Endometrium (tissue), 2 donors: ENCODE data around the gene ATXN2.
"Not testable (repeated sequence)": the region's sequence is repeated elsewhere in the genome, so short reads cannot be mapped to it uniquely, and the experiment has no call there.

ENCODE experiments used
- FAIRE-seq: peaks from 2 replicates; lab custom pipeline; 2012; peaks lifted over from hg19 to GRCh38; lab: Jason Lieb, UNC
- donor health status: control.
- donor health status: control.

The ATXN2 gene

DNA sequence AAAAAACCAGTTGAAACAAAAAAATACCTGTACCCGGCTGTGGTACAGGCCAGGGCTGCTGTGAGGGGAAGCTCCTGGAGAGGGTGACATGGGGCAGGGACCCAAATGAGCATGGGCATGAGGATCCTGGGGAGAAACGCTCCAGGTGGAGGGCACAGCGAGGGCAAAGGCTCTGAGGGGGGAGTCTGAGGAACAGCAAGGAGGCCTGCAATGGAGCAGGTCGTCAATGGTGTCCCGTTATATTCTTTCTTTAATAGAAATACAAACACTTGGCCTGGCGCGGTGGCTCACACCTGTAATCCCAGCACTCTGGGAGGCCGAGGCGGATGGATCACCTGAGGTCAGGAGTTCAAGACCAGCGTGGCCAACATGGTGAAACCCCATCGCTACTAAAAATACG is 1.9 kb upstream of the ATXN2 start:
- FAIRE-seq: not testable (repeated sequence)

DNA sequence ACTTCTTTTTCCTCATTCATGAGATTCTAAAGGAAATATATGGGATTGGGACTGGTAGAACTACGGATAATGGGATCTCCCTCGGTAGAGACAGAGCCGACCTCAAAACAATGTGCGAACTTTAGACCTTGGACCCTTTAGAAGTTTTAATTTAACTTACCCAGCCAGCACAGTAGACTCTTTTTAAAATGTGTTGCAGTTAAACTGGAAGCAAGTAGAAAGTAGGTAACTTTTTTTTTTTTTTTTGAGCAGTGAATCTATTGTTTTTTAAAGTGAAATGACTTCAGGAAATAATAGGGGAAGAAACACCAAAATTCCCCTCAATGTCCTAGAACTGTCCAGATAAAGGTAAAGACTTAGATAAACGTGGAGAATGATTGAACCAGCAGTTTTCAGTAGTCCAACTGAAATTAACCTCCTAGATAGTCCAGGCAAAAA is 1.1 kb upstream of the ATXN2 start:
- FAIRE-seq: no peak

GRCh38 chr12:111599453-111600204 is 514 bp upstream of the ATXN2 start:
- FAIRE-seq: no peak

- FAIRE-seq: no peak
These were observed 1.1 kb downstream of the ATXN2 start for GRCh38 chr12:111597831-111598636.

DNA sequence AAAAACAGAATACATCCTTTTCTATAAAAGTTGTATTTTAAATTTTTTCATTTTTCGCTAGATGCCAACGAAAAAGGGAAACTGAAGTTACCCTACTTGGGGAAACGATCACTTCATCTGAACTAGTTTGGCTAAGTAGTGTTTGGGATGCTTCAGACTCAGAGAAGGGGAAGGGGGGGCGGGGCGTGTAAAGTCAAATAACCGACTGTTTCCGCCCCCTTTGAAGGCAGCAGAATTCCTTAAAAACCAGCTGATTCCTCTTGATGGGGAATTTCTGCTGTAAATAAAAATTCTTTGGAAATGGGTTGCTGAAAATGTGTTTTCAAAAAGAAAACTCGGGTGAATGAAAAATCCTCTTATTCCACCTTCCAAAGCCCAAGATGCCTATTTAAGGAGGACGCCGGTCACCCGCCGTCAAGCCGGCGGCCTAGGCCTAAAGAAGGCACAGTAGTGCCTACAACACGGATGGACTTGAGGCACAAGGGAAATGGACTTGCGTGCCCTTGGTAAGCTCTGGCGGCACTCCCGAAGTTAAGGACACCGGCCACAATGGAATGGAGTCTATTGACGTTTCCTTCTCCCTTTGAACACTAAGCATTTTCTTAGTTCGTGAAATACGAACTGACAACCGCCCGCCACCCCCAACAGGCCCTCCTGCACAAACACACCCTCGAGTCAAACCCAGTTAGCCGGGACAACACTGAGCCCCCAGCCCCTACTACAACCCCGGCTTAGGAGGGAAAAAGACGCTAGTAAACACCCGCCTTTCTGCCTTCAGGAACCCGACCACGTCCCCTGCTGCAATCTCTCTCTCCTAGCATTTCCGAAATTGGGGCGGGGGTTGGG is 1.9 kb downstream of the ATXN2 start:
- no peak for FAIRE-seq

- not testable (repeated sequence) for FAIRE-seq
These were observed 3.7 kb downstream of the ATXN2 start for GRCh38 chr12:111595341-111595835.

- FAIRE-seq: not testable (repeated sequence)
These were observed 7.6 kb downstream of the ATXN2 start for GRCh38 chr12:111591399-111592010.

GRCh38 chr12:111590552-111590951 is 8.6 kb downstream of the ATXN2 start:
- no peak for FAIRE-seq

GRCh38 chr12:111589601-111590000 is 9.5 kb downstream of the ATXN2 start:
- no peak for FAIRE-seq

- no peak for FAIRE-seq
These were observed 11.1 kb downstream of the ATXN2 start for GRCh38 chr12:111588010-111588409.

DNA sequence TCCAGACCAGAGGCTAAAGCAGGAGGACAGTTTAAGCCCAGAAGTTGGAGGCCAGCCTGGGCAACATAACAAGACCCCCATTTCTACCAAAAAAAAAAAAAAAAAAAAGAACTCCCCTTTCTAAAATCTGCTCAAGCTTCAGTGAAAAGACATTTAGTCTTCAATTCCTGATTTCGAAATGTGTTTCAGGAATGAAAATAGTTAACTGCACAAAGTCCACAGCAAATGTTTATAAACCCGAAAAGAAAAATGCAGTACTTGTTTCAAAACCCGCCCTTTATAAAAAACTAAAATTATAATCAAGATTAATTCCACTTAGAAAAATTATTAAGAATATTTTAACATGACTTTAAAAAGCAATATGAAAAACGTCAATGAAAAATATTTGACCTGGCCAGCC is 12.1 kb downstream of the ATXN2 start:
- FAIRE-seq: no peak

- FAIRE-seq: no peak
These were observed 13.4 kb downstream of the ATXN2 start for GRCh38 chr12:111585690-111586089.

DNA sequence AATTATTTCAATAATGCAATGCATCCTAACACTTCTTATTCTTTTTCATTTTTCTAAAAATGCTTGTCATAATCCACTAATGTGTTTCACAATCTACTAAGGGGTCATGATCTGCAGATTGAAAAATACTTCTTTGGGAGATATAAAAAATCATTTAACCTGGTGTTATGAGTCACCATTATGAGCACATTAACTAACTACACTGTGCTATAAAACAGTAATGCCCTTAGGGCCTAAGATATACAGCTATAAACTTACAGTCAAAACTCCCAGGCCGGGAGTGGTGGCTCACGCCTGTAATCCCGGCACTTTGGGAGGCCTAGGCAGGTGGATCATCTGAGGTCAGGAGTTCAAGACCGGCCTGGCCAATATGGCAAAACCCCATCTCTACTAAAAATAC is 14.2 kb downstream of the ATXN2 start:
- FAIRE-seq: no peak

- FAIRE-seq: not testable (repeated sequence)
These were observed 15.6 kb downstream of the ATXN2 start for GRCh38 chr12:111583506-111583905.

DNA sequence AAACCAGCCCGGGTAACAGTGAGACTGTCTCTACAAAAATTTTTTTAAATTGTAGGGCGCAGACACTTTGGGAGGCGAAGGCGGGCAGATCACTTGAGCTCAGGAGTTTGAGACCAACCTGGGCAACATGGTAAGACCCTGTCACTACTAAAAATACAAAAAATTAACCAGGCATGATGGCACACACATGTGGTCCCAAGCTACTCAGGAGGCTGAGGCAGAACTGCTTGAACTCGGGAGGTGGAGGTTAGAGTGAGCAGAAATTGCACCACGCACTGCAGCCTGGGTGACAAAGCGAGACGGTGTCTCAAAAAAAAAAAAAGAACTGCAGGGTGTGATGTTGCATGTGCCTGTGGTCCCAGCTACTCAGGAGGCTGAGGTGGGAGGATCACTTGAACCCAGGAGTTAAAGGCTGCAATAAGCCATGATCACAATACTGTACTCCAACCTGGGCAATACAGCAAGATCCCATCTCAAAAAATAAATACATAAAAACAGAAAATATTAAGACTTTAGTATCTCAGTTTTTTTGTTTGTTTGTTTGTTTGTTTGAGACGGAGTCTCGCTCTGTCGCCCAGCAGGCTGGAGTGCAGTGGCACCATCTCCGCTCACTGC is 16.9 kb downstream of the ATXN2 start:
- FAIRE-seq: no peak

- FAIRE-seq: no peak
These were observed 17.5 kb downstream of the ATXN2 start for GRCh38 chr12:111581434-111582132.

DNA sequence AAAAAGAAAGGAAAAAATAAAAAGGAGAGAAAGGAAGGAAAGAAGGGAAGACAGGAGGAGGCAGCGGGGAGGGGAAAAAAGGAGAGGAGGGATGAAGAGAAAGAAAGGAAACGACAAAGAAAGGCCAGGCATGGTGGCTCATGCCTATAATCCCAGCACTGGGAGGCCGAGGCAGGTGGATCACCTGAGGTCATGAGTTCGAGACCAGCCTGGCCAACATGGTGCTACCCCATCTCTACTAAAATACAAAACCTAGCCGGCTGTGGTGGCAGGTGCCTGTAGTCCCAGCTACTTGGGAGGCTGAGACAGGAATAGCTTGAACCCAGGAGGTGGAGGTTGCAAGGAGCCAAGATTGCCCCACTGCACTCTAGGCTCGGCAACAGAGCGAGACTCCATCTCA is 18.4 kb downstream of the ATXN2 start:
- FAIRE-seq: no peak

GRCh38 chr12:111580119-111580425 is 19.0 kb downstream of the ATXN2 start:
- FAIRE-seq: no peak

DNA sequence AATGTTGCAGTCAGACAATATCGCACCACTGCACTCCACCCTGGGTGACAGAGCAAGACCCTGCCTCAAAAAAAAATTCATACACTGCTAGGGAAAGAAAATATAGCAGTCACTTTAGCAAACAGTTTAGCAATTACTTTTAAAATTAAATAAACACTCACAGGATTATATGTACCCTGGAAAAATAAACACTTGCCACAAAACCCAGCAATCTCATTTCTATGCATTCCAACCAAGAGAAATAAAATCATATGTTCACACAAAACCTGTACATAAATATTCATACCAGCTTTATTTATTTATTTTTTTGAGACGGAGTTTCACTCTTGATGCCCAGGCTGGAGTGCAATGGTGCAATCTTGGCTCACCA is 20.2 kb downstream of the ATXN2 start:
- no peak for FAIRE-seq

GRCh38 chr12:111578276-111578970 is 20.7 kb downstream of the ATXN2 start:
- FAIRE-seq: no peak
